Heart left ventricle (tissue), 16 donors: ENCODE measurements around the gene IGFBP3. TPM values are rescaled to one million over a fixed set of nuclear protein-coding genes. Genes with fewer than 3 reads are reported as not detected.
"Not testable (repeated sequence)": the region's sequence is repeated elsewhere in the genome, so short reads cannot be mapped to it uniquely, and the experiment has no call there.

Experiments used
- ATAC-seq, 4 donors: fragments of 200-7000 bp; cut with Tn5 transposase; one replicate each; pipeline ENCODE4 v1.9.1; 2020 to 2022; ENCODE audit warnings: moderate library complexity in 4 of 4, mild to moderate bottlenecking in 3 of 4, moderate number of reproducible peaks in 1 of 4
- DNase-seq, 5 donors: peaks; one replicate each; pipeline ENCODE4 v3.0.0-alpha.2; 2020
- H3K27ac ChIP-seq, 12 donors: fragments of 200-600 bp; sonication (generic) in 4 of 12; one replicate each; pipeline versions ENCODE4 v1.5.0 to v1.8.0; 2016 to 2022; ENCODE audit warnings: mild to moderate bottlenecking in 2 of 12
- H3K27me3 ChIP-seq, 9 donors: fragments of 200-600 bp; sonication (generic) in 2 of 9; one replicate each; pipeline versions ENCODE4 v1.5.1 to v1.8.0; 2016 to 2022; ENCODE audit warnings: mild to moderate bottlenecking in 3 of 9
- H3K36me3 ChIP-seq, 9 donors: fragments of 200-600 bp; sonication (generic) in 2 of 9; one replicate each; pipeline versions ENCODE4 v1.5.0 to v1.8.0; 2018 to 2022; ENCODE audit warnings: mild to moderate bottlenecking in 2 of 9
- H3K4me1 ChIP-seq, 12 donors: fragments of 200-600 bp; sonication (generic) in 4 of 12; one replicate each; pipeline versions ENCODE4 v1.5.0 to v1.8.0; 2016 to 2022; ENCODE audit warnings: mild to moderate bottlenecking in 3 of 12
- H3K4me3 ChIP-seq, 12 donors: fragments of 200-600 bp; sonication (generic) in 4 of 12; one replicate each; pipeline versions ENCODE4 v1.5.0 to v1.8.0; 2017 to 2022; ENCODE audit warnings: mild to moderate bottlenecking in 9 of 12, moderate library complexity in 4 of 12
- H3K9me3 ChIP-seq, 12 donors: fragments of 200-600 bp; sonication (generic) in 4 of 12; one replicate each; pipeline versions ENCODE4 v1.5.0 to v1.8.0; 2016 to 2022; ENCODE audit warnings: mild to moderate bottlenecking in 1 of 12
- CTCF ChIP-seq, 12 donors: fragments of 200-600 bp; sonication (generic) in 4 of 12; IDR thresholded peaks; one replicate each; pipeline versions ENCODE4 v1.5.0 to v1.8.0; 2018 to 2022; ENCODE audit warnings: antibody characterized with exemption in 12 of 12, mild to moderate bottlenecking in 5 of 12
- POLR2A ChIP-seq, 2 donors: fragments of 450-650 bp; IDR thresholded peaks; one replicate each; pipeline ENCODE4 v1.6.1; 2017; ENCODE audit warnings: antibody characterized with exemption in 2 of 2, mild to moderate bottlenecking in 2 of 2, moderate library complexity in 2 of 2
- WGBS, 4 donors: extraction: QIAGEN DNeasy Blood & Tissue Kit in 2 of 4; methylation state at CpG; one replicate each; pipeline versions ENCODE4 v1.1.5 to v1.1.7; 2013 to 2018; 5-methylcytosine and 5-hydroxymethylcytosine counted together
- intact Hi-C, 10 donors: fragments of 100-400 bp; cut with DNase I; formaldehyde crosslinking; loops; one replicate each; pipeline versions ENCODE4 v1.11.1 to v1.14.2; 2022
- polyA plus RNA-seq, 2 donors: library from polyadenylated mRNA; stranded (reverse); fragments of 200-250 nt; gene quantifications; one replicate each; pipeline ENCODE4 v1.2.3, GENCODE V29; 2013
- total RNA-seq, 9 donors: library from RNA; depleted of rRNA in 2 of 9; stranded (reverse); fragments of >200 nt in 2 of 9; fragmentation: NEBNext Ultra II Directional in 3 of 9; extraction: Animal tissue kit (Norgen Biotek cat#: 25700) in 3 of 9; gene quantifications; one replicate each; pipeline versions ENCODE4 v1.1.0 to v1.2.4, GENCODE V29; 2016 to 2023
- donor health status: ischemic (EF 13 %, LVEDD 7.1; RV severe dilation, severe dysfunction).
- donor health status: healthy with polysubstance abuse.
- donor health status: DM: no; HTN: yes; CAD: no.
- donor health status: DM: no; HTN: no; CAD: no.
- donor health status: ischemic (EF 25% LVEDD 6.9; RV normal size, moderate dysfunction).
- donor health status: ischemic (EF 25% LVEDD 5.7; RV mildly dilated, moderate dysfunction).
- donor health status: healthy.
- donor health status: DM: yes; HTN: yes; CAD: no.
- donor health status: ischemic (EF 35%, LVEDD 5.7; RV mildly dilated, moderate dysfunction).
- donor health status: nonischemic (EF 11% LVEDD 7.7; RV severe dilation, severe dysfunction).
- donor health status: DM: yes; HTN: yes; CAD: no.
- donor health status: PGD.
- donor health status: ischemic (EF 29% LVEDD 5.4; RV normal size, mild dysfunction).
- donor health status: nonischemic (EF 23%, LVEDD 6.1; RV moderate dilation, normal function).

IGFBP3 gene
- total and polyA plus RNA-seq, 11 donors: 18.1 to 165 (median 66.3) TPM

- H3K4me3 ChIP-seq: no peak overlapping the region
- peaks cover 0 to 19% (median 2%) of the 10 kb centered on the region in 12 donors for H3K9me3 ChIP-seq
- no peaks in the 10 kb centered on the region for H3K36me3 ChIP-seq
- TF ChIP-seq CTCF (IDR thresholded peaks at IDR 0.05) (no peak), POLR2A (IDR thresholded peaks at IDR 0.05) (no peak)
- intact Hi-C loops: no loop called here
- no peaks in the 10 kb centered on the region for H3K27me3 ChIP-seq
- WGBS, 4 donors: 87 to 95% (median 89%) methylated on average over 3 of the region's 3 CpGs
- ATAC-seq (no peak), DNase-seq (no peak)
- H3K27ac ChIP-seq: no peak overlapping the region
- H3K4me1 ChIP-seq: no peaks in the 10 kb centered on the region
These were observed 36.6 kb upstream of the IGFBP3 start for GRCh38 chr7:45957721-45958120.

GRCh38 chr7:45955286-45955685 is 34.2 kb upstream of the IGFBP3 start:
- Histone ChIP-seq H3K36me3 (no peaks in the 10 kb centered on the region), H3K27ac (no peak overlapping the region), H3K4me3 (no peak overlapping the region), H3K27me3 (no peaks in the 10 kb centered on the region), H3K4me1 (no peaks in the 10 kb centered on the region), H3K9me3 (peaks cover 0 to 19% (median 2%) of the 10 kb centered on the region in 12 donors)
- TF ChIP-seq POLR2A (IDR thresholded peaks at IDR 0.05) (no peak), CTCF (IDR thresholded peaks at IDR 0.05) (no peak)
- intact Hi-C loops: no loop called here
- DNase-seq: no peak
- ATAC-seq: no peak
- WGBS, 4 donors: 92 to 96% (median 95%) methylated on average over 1 of the region's 1 CpG

- ATAC-seq, intact Hi-C loops, H3K4me1 ChIP-seq, H3K4me3 ChIP-seq, H3K27me3 ChIP-seq, H3K27ac ChIP-seq, DNase-seq, H3K36me3 ChIP-seq: not testable (repeated sequence)
- WGBS, 4 donors: 84 to 98% (median 92%) methylated on average over 23 of the region's 23 CpGs
- H3K9me3 ChIP-seq: peaks cover 0 to 19% (median 2%) of the 10 kb centered on the region in 12 donors
These were observed 32.0 kb upstream of the IGFBP3 start for GRCh38 chr7:45953055-45953454.

GRCh38 chr7:45944058-45944457 is 23.0 kb upstream of the IGFBP3 start:
- Histone ChIP-seq H3K4me3 (no peak overlapping the region), H3K36me3 (no peaks in the 10 kb centered on the region), H3K9me3 (no peaks in the 10 kb centered on the region), H3K4me1 (no peaks in the 10 kb centered on the region), H3K27me3 (no peaks in the 10 kb centered on the region), H3K27ac (no peak overlapping the region)
- no peak for TF ChIP-seq POLR2A (IDR thresholded peaks at IDR 0.05)
- TF ChIP-seq CTCF (IDR thresholded peaks at IDR 0.05): no peak
- 94 to 97% (median 96%) methylated on average over 6 of the region's 6 CpGs for WGBS, 4 donors
- intact Hi-C loops: no loop called here
- ATAC-seq (no peak), DNase-seq (no peak)

GRCh38 chr7:45940939-45941338 is 19.9 kb upstream of the IGFBP3 start:
- TF ChIP-seq CTCF (IDR thresholded peaks at IDR 0.05) (no peak), POLR2A (IDR thresholded peaks at IDR 0.05) (no peak)
- H3K27me3 ChIP-seq: no peaks in the 10 kb centered on the region
- no peaks in the 10 kb centered on the region for H3K4me1 ChIP-seq
- DNase-seq (no peak), ATAC-seq (no peak)
- H3K9me3 ChIP-seq: no peaks in the 10 kb centered on the region
- H3K27ac ChIP-seq: no peak overlapping the region
- H3K36me3 ChIP-seq: no peaks in the 10 kb centered on the region
- 68 to 76% (median 75%) methylated on average over 7 of the region's 7 CpGs for WGBS, 4 donors
- intact Hi-C loops: no loop called here
- peak overlapping the region in 1 of 12 donors; percentile 26 for H3K4me3 ChIP-seq

GRCh38 chr7:45940237-45940781 is 19.2 kb upstream of the IGFBP3 start:
- intact Hi-C loops, ATAC-seq, H3K27me3 ChIP-seq, H3K9me3 ChIP-seq, DNase-seq, H3K36me3 ChIP-seq, H3K4me1 ChIP-seq, H3K27ac ChIP-seq: not testable (repeated sequence)
- H3K4me3 ChIP-seq: peak overlapping the region in 1 of 12 donors; percentile 26
- 83 to 90% (median 87%) methylated on average over 14 of the region's 14 CpGs for WGBS, 4 donors
